SH-SY5Y (cell line): ENCODE results near the gene CNGB1.

Experiments used
- GATA2 ChIP-seq: IDR thresholded peaks from 2 replicates; pipeline ENCODE4 v1.6.1; 2011; ENCODE audit warnings: mild to moderate bottlenecking, low read depth, low read length
- GATA3 ChIP-seq: IDR thresholded peaks from 2 replicates; pipeline ENCODE4 v1.6.1; 2011; ENCODE audit warnings: low read depth, mild to moderate bottlenecking, low read length, moderate library complexity

- TF ChIP-seq GATA3 (no peak), GATA2 (no peak)
Observed at GRCh38 chr16:57916735-57917438, 54.0 kb downstream of the CNGB1 start.
